HG02884 (cell line): ENCODE results near the gene PKLR.
"Not testable (repeated sequence)": the region's sequence is repeated elsewhere in the genome, so short reads cannot be mapped to it uniquely, and the experiment has no call there.

ENCODE experiments used
- ATAC-seq: cut with Tn5 transposase; IDR thresholded peaks from one replicate; pipeline ENCODE4 v1.9.1; 2021; ENCODE audit warnings: mild to moderate bottlenecking, moderate library complexity; ENCODE audit not compliant: unreplicated experiment

PKLR gene

DNA sequence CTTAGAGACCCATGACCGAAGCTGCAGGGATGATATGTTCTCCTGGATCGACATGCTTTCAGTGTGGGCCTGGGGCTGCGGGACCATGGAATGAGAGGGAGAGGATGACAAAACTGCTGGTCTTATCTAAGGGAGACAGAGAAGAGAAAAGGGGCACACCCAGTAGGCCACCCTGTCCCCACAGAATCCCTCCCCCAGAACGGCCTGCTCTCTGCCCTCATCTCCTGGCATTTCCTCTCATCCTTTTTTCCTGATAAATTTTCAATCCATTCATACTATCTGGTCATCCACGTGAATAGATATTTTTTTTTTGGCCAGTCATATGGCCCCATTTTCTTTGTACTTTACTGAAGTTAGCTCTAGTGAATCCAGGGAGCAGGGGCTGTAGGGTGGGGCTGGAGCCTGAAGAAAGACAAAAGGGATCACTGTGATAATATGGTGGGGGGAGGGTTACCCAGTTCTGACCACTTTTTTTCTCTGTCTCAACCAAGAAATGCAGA, at the start of gene PKLR:
Gene PKLR, minus strand, starts transcription at position 97 of the 500 bp plus-strand sequence. Its CDS starts 43 bp downstream, at position 54.
- no peak for ATAC-seq

GRCh38 chr1:155342842-155343241, 41.6 kb upstream of the PKLR start:
- no peak for ATAC-seq

DNA sequence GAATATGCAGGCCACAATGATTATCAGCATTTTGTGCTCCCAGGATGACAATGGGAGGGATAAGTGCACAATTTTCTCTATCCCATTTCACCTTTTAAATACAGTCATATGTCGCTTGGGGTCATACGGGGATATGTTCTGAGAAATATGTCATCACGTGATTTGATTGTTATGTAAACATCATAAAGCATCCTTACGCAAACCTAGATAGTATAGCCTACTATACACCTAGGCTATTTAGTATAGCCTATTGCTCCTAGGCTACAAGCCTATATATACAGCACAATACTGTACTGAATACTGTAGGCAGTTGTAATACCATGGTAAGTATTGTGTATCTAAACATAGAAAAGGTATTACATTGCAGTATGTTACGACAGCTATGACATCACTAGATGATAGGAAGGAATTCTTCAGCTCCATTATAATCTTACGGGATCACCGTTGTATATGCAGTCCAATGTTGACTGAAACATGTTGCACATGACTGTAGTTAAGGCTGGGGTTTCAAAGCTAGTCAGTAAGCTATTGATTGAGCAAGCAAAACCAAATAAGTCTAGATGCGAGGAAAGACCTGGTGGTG, 38.4 kb upstream of the PKLR start:
- no peak for ATAC-seq

GRCh38 chr1:155334962-155335361, 33.7 kb upstream of the PKLR start:
- ATAC-seq: no peak

DNA sequence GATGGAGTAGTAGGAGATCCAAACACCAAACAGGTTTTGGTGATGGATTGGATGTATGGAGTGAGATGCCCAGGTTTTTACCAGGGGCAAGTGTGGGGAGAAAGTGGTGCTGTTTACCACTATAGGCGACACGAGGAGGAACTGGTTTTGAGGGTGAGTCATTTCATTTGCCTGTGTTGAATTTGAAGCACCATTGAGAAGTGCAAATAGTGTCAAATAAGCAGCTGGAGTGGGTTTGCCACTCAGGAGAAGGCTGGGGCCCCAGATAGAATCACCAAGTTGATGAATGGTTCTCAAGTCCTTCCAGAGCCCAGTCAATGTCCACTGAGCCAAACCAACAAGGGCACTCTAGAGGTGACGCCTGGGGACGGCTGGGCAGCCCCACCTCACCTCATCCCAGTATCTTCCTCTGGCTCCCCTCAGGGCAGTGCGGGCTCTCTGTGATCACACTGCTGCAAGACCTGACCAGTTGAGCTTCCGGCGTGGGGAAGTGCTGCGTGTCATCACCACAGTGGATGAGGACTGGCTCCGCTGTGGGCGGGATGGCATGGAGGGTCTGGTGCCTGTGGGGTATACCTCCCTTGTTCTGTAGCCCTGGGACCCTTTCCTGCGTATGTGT, 28.9 kb upstream of the PKLR start:
- no peak for ATAC-seq

GRCh38 chr1:155328856-155329255, 27.6 kb upstream of the PKLR start:
- ATAC-seq: not testable (repeated sequence)

- no peak for ATAC-seq
Observed at GRCh38 chr1:155327981-155328380, 26.7 kb upstream of the PKLR start.

DNA sequence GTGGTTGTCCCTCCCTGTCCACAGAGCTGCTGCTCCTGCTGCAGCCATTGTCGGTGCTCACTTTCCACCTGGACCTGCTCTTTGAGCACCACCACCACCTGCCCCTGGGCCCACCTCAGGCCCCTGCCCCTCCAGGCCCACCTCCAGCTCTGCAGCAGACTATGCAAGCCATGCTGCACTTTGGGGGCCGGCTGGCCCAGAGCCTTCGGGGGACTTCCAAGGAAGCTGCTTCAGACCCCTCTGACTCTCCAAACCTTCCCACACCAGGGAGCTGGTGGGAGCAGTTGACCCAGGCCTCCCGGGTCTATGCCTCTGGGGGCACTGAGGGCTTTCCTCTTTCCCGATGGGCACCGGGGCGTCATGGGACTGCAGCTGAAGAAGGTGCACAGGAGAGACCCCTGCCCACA, 25.4 kb upstream of the PKLR start:
- ATAC-seq: no peak

- ATAC-seq: no peak
Observed at GRCh38 chr1:155326020-155326526, 24.8 kb upstream of the PKLR start.

DNA sequence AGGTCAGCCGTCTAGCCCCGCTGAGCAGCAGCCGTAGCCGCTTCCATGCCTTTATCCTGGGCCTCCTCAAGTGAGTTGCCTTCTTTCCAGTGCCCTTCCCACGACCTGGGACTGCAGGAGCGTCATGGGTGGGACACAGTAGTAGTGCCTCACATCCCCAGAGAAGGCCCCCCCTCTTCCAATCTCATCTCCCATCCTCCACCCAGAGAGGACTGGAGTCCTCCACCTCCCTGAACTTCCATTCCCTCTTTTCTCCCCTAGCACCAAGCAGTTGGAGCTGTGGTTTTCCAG, 24.3 kb upstream of the PKLR start:
- no peak for ATAC-seq

GRCh38 chr1:155324717-155325602, 23.7 kb upstream of the PKLR start:
- no peak for ATAC-seq

DNA sequence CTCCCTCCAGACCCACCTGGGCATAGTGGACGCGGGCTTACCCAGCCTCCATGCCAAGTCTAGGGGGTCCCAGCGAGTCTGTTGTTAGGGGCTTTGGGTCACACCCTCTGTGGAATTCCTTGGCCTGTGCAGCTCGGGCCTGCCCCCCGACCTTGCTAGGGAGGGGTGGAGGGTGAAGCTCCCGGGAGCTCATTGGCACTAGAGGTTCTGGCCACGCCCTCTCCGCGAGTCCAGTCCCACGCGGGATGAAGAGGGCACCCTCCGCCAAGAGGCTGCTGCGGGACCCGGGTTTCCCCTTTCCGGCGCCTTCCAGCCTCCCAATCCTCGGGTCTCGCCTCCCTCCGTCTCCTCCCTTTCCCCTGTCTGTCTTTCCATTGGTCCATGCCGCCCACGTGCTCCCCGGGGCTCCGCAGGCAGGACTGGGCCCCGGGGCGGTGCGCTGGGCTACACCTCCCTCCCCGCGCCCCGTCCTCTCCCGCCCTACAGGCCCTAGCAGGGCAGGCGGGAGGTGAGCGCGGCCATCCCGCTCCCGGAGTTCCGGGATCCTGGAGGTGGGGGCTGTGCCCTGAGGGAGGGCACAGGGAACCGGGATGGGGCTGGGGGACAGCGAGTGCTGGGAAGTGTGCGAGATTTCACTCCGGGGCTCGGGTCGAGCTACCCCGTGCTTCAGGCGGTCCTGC, 22.9 kb upstream of the PKLR start:
- ATAC-seq: peak; percentile 47

- ATAC-seq: no peak
Observed at GRCh38 chr1:155323729-155324036, 22.4 kb upstream of the PKLR start.

GRCh38 chr1:155322953-155323728, 21.9 kb upstream of the PKLR start:
- peak; percentile 44 for ATAC-seq

- no peak for ATAC-seq
Observed at GRCh38 chr1:155322571-155322952, 21.3 kb upstream of the PKLR start.

GRCh38 chr1:155321639-155322503, 20.6 kb upstream of the PKLR start:
- no peak for ATAC-seq

DNA sequence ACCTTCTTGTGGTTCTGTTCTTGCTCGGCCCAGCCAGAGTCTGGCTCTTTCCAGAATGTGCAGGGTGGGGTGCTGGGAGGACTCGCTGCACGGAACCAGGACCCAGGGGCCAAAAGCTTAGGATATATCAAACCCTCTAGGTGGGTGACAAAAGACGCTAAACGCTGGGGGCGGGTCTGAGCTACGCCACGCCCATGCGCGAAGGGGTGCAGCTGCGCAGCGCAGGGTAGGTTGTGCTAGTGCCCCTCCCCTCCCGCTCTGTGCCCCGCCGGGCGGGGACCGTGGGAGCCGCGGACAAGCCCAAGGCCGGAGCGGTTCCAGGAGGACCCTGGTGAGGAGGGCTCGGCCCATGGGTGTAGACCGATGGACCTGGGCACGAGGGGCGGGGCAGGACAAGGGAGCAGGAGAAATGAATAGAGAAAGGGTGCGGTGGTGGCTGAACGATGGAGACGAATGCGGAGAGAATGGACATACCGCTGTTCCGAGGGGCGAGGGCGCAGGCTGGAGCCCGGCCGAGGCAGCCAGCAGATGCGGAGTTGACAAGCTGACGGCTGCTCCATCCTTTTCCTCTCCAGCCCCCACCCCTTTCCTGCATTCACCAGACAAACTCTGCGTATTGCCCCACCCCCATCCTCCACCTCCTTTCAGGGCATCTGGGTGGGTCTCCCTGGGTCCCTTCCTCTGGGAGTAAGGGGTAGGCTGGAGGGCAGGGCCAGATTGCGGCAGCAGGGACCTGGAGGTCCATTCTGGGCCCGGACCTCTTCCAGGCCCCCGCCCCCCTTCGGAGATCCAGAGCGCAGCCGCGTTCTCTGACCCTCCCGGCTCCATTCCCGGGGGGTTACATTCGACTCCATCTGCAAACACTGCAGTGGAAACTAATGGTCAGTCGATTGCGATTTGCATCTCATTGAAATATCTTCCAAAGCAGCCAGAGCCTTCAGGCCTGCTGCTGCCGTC, 19.7 kb upstream of the PKLR start, which contains the start of gene RUSC1:
Gene RUSC1, plus strand, starts transcription at position 234 of the 957 bp plus-strand sequence. CDS start 880 bp downstream, outside the sequence.
- no peak for ATAC-seq

DNA sequence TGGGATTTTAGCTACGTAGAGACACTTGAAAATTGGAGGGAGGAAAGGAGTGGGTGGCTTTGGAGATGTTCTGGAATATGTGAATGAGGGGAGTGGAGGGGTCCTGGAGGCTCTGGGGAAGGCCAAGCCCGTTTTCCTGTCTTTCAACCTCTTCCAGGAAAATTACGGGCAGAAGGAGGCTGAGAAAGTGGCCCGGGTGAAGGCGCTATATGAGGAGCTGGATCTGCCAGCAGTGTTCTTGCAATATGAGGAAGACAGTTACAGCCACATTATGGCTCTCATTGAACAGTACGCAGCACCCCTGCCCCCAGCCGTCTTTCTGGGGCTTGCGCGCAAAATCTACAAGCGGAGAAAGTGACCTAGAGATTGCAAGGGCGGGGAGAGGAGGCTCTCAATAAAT, 19.0 kb upstream of the PKLR start:
- ATAC-seq: no peak
